Colonic mucosa (tissue), 4 donors: ENCODE measurements around the gene DGKI. TPM values are rescaled to one million over a fixed set of nuclear protein-coding genes. Genes with fewer than 3 reads are reported as not detected.

Source experiments
- DNase-seq: peaks from one replicate; pipeline ENCODE4 v3.0.0-alpha.2; 2020
- H3K27ac ChIP-seq: fragments of 200-600 bp; one replicate; pipeline ENCODE4 v1.8.0; 2021
- H3K27me3 ChIP-seq: fragments of 200-600 bp; one replicate; pipeline ENCODE4 v1.8.0; 2021
- H3K36me3 ChIP-seq: fragments of 200-600 bp; one replicate; pipeline ENCODE4 v1.8.0; 2021
- H3K4me1 ChIP-seq: fragments of 200-600 bp; one replicate; pipeline ENCODE4 v1.8.0; 2021; ENCODE audit warnings: mild to moderate bottlenecking
- H3K4me3 ChIP-seq: fragments of 200-600 bp; one replicate; pipeline ENCODE4 v1.8.0; 2021
- H3K9ac ChIP-seq, 2 donors: one replicate each; pipeline ENCODE4 v1.7.0; 2013; ENCODE audit warnings: control low read depth in 2 of 2, low read depth in 2 of 2, low read length in 2 of 2
- H3K9me3 ChIP-seq: fragments of 200-600 bp; one replicate; pipeline ENCODE4 v1.8.0; 2021
- CTCF ChIP-seq: fragments of 200-600 bp; IDR thresholded peaks from one replicate; pipeline ENCODE4 v1.8.0; 2022; ENCODE audit warnings: antibody characterized with exemption, mild to moderate bottlenecking
- intact Hi-C: fragments of 100-400 bp; cut with DNase I; formaldehyde crosslinking; loops from one replicate; pipeline ENCODE4 v1.14.1; 2022
- total RNA-seq, 2 donors: library from RNA; stranded (reverse); fragmentation: NEBNext Ultra II Directional in 1 of 2; extraction: Animal tissue kit (Norgen Biotek cat#: 25700) in 1 of 2; gene quantifications; one replicate each; pipeline ENCODE4 v1.2.1, GENCODE V29; 2021
- donor health status: healthy.
- donor health status: DM: no; HTN: no; CAD: no.
- donor health status: DM: no; HTN: no; CAD: no.

Gene DGKI
- total RNA-seq, 2 donors from 2014 or later = 0.35 to 0.67 TPM

GRCh38 chr7:137753575-137753947, 93.2 kb downstream of the DGKI start:
- intact Hi-C loops = no loop called here
- no peak for TF ChIP-seq CTCF
- no peak for DNase-seq
- no peaks in the 10 kb centered on the region for H3K9me3 ChIP-seq
- no peaks in the 10 kb centered on the region for H3K27me3 ChIP-seq
- no peak overlapping the region for H3K27ac ChIP-seq
- H3K4me1 ChIP-seq = no peaks in the 10 kb centered on the region
- H3K9ac ChIP-seq = no peak overlapping the region
- H3K4me3 ChIP-seq = no peak overlapping the region
- no peaks in the 10 kb centered on the region for H3K36me3 ChIP-seq

- TF ChIP-seq CTCF = no peak
- H3K4me1 ChIP-seq = no peaks in the 10 kb centered on the region
- H3K36me3 ChIP-seq = no peaks in the 10 kb centered on the region
- intact Hi-C loops = no loop called here
- no peak overlapping the region for H3K9ac ChIP-seq
- H3K27ac ChIP-seq = no peak overlapping the region
- H3K27me3 ChIP-seq = no peaks in the 10 kb centered on the region
- no peak overlapping the region for H3K4me3 ChIP-seq
- no peak for DNase-seq
- H3K9me3 ChIP-seq = no peaks in the 10 kb centered on the region
These were observed 93.7 kb downstream of the DGKI start for GRCh38 chr7:137753067-137753466.

GRCh38 chr7:137751361-137752009, 95.3 kb downstream of the DGKI start:
- Histone ChIP-seq H3K9ac (no peak overlapping the region), H3K27ac (no peak overlapping the region), H3K4me1 (no peaks in the 10 kb centered on the region), H3K36me3 (no peaks in the 10 kb centered on the region), H3K4me3 (no peak overlapping the region), H3K27me3 (no peaks in the 10 kb centered on the region), H3K9me3 (no peaks in the 10 kb centered on the region)
- intact Hi-C loops = no loop called here
- no peak for TF ChIP-seq CTCF
- DNase-seq = no peak

GRCh38 chr7:137747359-137748031, 99.3 kb downstream of the DGKI start:
- H3K4me1 ChIP-seq = no peaks in the 10 kb centered on the region
- no peaks in the 10 kb centered on the region for H3K9me3 ChIP-seq
- no peak overlapping the region for H3K27ac ChIP-seq
- H3K4me3 ChIP-seq = no peak overlapping the region
- intact Hi-C loops = no loop called here
- no peaks in the 10 kb centered on the region for H3K36me3 ChIP-seq
- H3K9ac ChIP-seq = no peak overlapping the region
- H3K27me3 ChIP-seq = no peaks in the 10 kb centered on the region
- DNase-seq = no peak
- TF ChIP-seq CTCF = no peak

GRCh38 chr7:137743021-137743420, 103.8 kb downstream of the DGKI start:
- TF ChIP-seq CTCF = no peak
- H3K27me3 ChIP-seq = no peaks in the 10 kb centered on the region
- H3K4me1 ChIP-seq = no peaks in the 10 kb centered on the region
- intact Hi-C loops = no loop called here
- H3K9ac ChIP-seq = no peak overlapping the region
- no peaks in the 10 kb centered on the region for H3K9me3 ChIP-seq
- H3K27ac ChIP-seq = no peak overlapping the region
- H3K36me3 ChIP-seq = no peaks in the 10 kb centered on the region
- H3K4me3 ChIP-seq = no peak overlapping the region
- DNase-seq = no peak
